OCI-LY7 (cell line): ENCODE results near the gene SLC30A3. TPM values are rescaled to one million over a fixed set of nuclear protein-coding genes. Genes with fewer than 3 reads are reported as not detected.
"Not testable (repeated sequence)": the region's sequence is repeated elsewhere in the genome, so short reads cannot be mapped to it uniquely, and the experiment has no call there.

Experiments used
- BruUV-seq: library from RNA; stranded (reverse); fragments of 400-500 nt; replicated peaks from 2 replicates; lab custom pipeline; 2021; lab: Mats Ljungman, UMichigan
- CTCF ChIA-PET: fragments of 300-600 bp; sonication (Branson Sonifier 250); formaldehyde crosslinking; loops from one replicate; lab custom pipeline; 2022; ENCODE audit warnings: antibody characterized with exemption; ENCODE audit not compliant: unreplicated experiment; lab: Charles Lee
- POLR2A ChIA-PET: fragments of 300-600 bp; sonication (Branson Sonifier 250); formaldehyde crosslinking; loops from one replicate; lab custom pipeline; 2022; ENCODE audit warnings: antibody characterized with exemption; lab: Charles Lee
- DNase-seq: peaks from one replicate; pipeline ENCODE4 v3.0.0-alpha.2; 2015; ENCODE audit warnings: low spot score
- H2AFZ ChIP-seq: fragments of 200-600 bp; sonication (generic), shearing (Covaris generic); 2 replicates; pipeline ENCODE4 v1.6.1; 2014; ENCODE audit warnings: mild to moderate bottlenecking, antibody characterized with exemption, low read length, moderate library complexity
- H3K27ac ChIP-seq: fragments of 200-600 bp; sonication (generic); 2 replicates; pipeline ENCODE4 v1.5.1; 2014; ENCODE audit warnings: mixed run types, low read depth, mild to moderate bottlenecking, moderate library complexity, low read length, inconsistent platforms; ENCODE audit not compliant: poor library complexity, severe bottlenecking
- H3K36me3 ChIP-seq: fragments of 200-600 bp; sonication (generic); 2 replicates; pipeline ENCODE4 v1.6.1; 2014; ENCODE audit warnings: mild to moderate bottlenecking, antibody characterized with exemption, low read length, moderate library complexity, mixed read lengths; ENCODE audit not compliant: insufficient read depth
- H3K4me1 ChIP-seq: fragments of 200-600 bp; sonication (generic); 2 replicates; pipeline ENCODE4 v1.5.1; 2014; ENCODE audit warnings: mild to moderate bottlenecking, low read length; ENCODE audit not compliant: insufficient read depth, poor library complexity, severe bottlenecking
- H3K4me2 ChIP-seq: fragments of 200-600 bp; sonication (generic); 2 replicates; pipeline ENCODE4 v1.6.1; 2014; ENCODE audit warnings: mild to moderate bottlenecking, low read length
- H3K4me3 ChIP-seq: fragments of 200-600 bp; sonication (generic); 2 replicates; pipeline ENCODE4 v1.5.1; 2014; ENCODE audit warnings: mild to moderate bottlenecking, low read depth, low read length; ENCODE audit not compliant: poor library complexity, severe bottlenecking
- H3K79me2 ChIP-seq: fragments of 200-600 bp; sonication (generic); 2 replicates; pipeline ENCODE4 v1.6.1; 2016; ENCODE audit warnings: low read depth, mild to moderate bottlenecking, low read length, moderate library complexity, mixed read lengths; ENCODE audit not compliant: insufficient read depth
- H3K9me2 ChIP-seq: fragments of 200-600 bp; sonication (generic); 2 replicates; pipeline ENCODE4 v1.6.1; 2016; ENCODE audit warnings: mild to moderate bottlenecking, low read length, mixed read lengths; ENCODE audit not compliant: insufficient read depth
- H3K9me3 ChIP-seq: fragments of 200-600 bp; sonication (generic); 2 replicates; pipeline ENCODE4 v1.6.1; 2014; ENCODE audit warnings: mild to moderate bottlenecking, mixed run types, low read length, mixed read lengths
- H4K20me1 ChIP-seq: fragments of 200-600 bp; sonication (generic); 2 replicates; pipeline ENCODE4 v1.6.1; 2014; ENCODE audit warnings: mild to moderate bottlenecking, antibody characterized with exemption, low read length, moderate library complexity, mixed read lengths; ENCODE audit not compliant: insufficient read depth
- EZH2phosphoT487 ChIP-seq: fragments of 200-600 bp; sonication (generic); IDR thresholded peaks from 2 replicates; pipeline ENCODE4 v1.6.1; 2018; ENCODE audit warnings: low read depth, borderline replicate concordance, mild to moderate bottlenecking, mixed run types, antibody characterized with exemption, low read length, moderate library complexity, mixed read lengths
- intact Hi-C: fragments of 100-400 bp; cut with micrococcal nuclease; formaldehyde crosslinking; loops from one replicate; pipeline ENCODE4 v1.10.0; 2022; ENCODE audit not compliant: unreplicated experiment
- total RNA-seq, 2 experiments: library from RNA; depleted of rRNA in 1 of 2; stranded (reverse); fragments of >200 nt in 1 of 2; shearing (Covaris generic) in 1 of 2; gene quantifications; 2 replicates each; pipeline ENCODE4 v1.2.3, GENCODE V29; 2014 to 2022
- TF ChIP-seq, protein P1 (sequence below): fragments of 200-600 bp; sonication (generic); conservative IDR thresholded peaks from 2 replicates; pipeline ENCODE4 v1.5.1; 2014; ENCODE audit warnings: mild to moderate bottlenecking, antibody characterized with exemption, low read length, moderate library complexity, mixed read lengths

The SLC30A3 gene
- total RNA-seq, 2 experiments from 2014 or later: 23.3 to 71.6 TPM

DNA sequence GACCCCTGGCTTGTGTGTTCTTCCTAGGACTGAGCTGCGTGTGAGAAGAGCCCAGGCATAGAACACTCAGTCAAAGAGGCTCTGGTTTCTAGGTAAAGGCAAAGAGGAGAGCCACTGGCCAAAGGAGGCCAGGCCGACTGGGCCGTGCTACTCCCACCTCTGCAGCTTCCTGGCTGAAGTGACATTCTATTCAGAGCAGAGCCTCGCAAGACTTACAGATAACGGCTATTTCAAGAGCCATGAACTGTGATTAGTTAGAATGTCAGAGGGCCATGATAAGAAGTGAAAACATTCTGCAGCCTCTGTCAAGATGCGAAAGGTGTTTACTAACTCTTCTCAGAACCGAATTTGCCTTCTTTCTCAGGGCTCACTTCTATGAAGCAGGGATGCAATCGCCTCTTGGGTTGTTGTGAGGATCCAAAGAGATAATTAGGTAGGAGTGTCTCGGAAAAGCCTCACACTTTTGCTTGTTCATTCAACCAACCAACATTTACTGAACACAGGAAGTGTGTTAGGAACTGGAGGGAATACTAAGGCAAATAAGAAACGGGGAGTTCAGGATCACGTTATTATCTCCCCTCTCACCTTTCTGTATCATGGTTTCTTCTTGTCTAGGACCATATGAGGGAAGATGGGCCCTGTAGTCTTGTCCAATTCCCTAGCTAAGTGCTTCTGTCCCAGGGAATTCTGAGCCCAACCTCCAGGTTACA is 8.9 kb upstream of the SLC30A3 start:
- peaks cover 39% of the 10 kb centered on the region for H3K4me1 ChIP-seq
- peak overlapping the region; percentile 33; the same call in 1 of the 2 replicates for H2AFZ ChIP-seq
- H3K4me2 ChIP-seq: no peak overlapping the region; the same call in 1 of the 2 replicates
- no peaks in the 10 kb centered on the region for H3K9me3 ChIP-seq
- H3K9me2 ChIP-seq: no peaks in the 10 kb centered on the region
- TF ChIP-seq, protein P1, sequence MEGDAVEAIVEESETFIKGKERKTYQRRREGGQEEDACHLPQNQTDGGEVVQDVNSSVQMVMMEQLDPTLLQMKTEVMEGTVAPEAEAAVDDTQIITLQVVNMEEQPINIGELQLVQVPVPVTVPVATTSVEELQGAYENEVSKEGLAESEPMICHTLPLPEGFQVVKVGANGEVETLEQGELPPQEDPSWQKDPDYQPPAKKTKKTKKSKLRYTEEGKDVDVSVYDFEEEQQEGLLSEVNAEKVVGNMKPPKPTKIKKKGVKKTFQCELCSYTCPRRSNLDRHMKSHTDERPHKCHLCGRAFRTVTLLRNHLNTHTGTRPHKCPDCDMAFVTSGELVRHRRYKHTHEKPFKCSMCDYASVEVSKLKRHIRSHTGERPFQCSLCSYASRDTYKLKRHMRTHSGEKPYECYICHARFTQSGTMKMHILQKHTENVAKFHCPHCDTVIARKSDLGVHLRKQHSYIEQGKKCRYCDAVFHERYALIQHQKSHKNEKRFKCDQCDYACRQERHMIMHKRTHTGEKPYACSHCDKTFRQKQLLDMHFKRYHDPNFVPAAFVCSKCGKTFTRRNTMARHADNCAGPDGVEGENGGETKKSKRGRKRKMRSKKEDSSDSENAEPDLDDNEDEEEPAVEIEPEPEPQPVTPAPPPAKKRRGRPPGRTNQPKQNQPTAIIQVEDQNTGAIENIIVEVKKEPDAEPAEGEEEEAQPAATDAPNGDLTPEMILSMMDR: no peak
- no peak for TF ChIP-seq EZH2phosphoT487
- POLR2A ChIA-PET: interaction anchor here (0.6 to 1.9 kb wide), 8 partner anchors 8 to 75 kb away, joined by 3 to 9 read pairs (median 4); partner anchors contain the start of gene TRIM54
- H3K79me2 ChIP-seq: no peaks in the 10 kb centered on the region
- no peaks in the 10 kb centered on the region for H4K20me1 ChIP-seq
- H3K27ac ChIP-seq: no peak overlapping the region
- BruUV-seq: no TSS peak
- intact Hi-C loops: no loop called here
- no peak overlapping the region for H3K4me3 ChIP-seq
- CTCF ChIA-PET: no interaction called here
- no peaks in the 10 kb centered on the region for H3K36me3 ChIP-seq
- no peak for DNase-seq

DNA sequence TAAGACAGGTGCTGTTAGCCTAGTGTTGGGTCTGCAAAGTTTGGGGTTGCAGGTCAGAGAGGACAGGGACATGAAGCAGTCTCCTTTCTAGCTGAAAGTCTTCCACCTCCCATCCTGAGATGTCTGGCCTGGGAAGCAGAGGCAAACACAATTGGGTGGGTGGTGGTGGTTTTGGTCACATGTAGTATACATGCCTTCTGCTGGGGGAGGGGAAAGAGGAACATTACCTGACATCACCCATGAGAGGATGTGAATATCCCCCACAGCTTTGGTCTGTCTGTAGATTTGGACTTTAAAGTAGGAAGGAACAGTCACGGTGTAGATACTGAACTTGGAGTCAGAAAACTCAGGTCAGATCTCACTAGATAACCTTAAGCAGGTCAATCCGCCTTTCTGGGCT is 7.8 kb upstream of the SLC30A3 start:
- no TSS peak for BruUV-seq
- no peaks in the 10 kb centered on the region for H4K20me1 ChIP-seq
- no peak for TF ChIP-seq EZH2phosphoT487
- TF ChIP-seq, protein P1: no peak
- H2AFZ ChIP-seq: peak overlapping the region; percentile 33; the same call in 1 of the 2 replicates
- ChIA-PET CTCF (no interaction called here), POLR2A (interaction anchor here (0.7 to 1.9 kb wide), 4 partner anchors 9 to 22 kb away, joined by 3 to 10 read pairs (median 6); no protein-coding TSS in a partner anchor)
- no peaks in the 10 kb centered on the region for H3K9me2 ChIP-seq
- peaks cover 42% of the 10 kb centered on the region for H3K4me1 ChIP-seq
- no peaks in the 10 kb centered on the region for H3K9me3 ChIP-seq
- peak; percentile 43 for DNase-seq
- no peak overlapping the region for H3K4me3 ChIP-seq
- H3K4me2 ChIP-seq: peak overlapping the region; percentile 14
- intact Hi-C loops: no loop called here
- no peaks in the 10 kb centered on the region for H3K36me3 ChIP-seq
- H3K27ac ChIP-seq: no peak overlapping the region
- no peaks in the 10 kb centered on the region for H3K79me2 ChIP-seq

DNA sequence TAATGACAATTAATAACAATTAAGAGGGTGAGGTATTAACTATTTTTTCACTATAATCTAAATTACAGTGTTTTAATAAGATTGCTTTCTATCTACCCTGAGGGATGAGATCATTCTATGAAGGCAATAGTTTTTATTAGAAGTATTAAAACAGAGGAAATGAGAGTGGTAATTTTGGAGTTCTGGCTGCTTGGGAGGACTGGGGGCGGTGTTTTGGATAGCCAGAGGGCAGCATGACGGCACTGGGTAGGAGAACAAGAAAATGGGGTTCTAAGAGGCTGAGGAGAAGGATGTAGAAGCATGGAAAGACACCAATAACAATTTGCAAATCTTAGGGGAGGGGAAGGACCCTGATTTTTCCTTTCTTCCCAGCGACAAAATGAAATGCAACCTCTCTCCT is 7.3 kb upstream of the SLC30A3 start:
- no peak overlapping the region for H3K4me3 ChIP-seq
- ChIA-PET POLR2A (interaction anchor here (1.0 to 1.3 kb wide), 2 partner anchors 9 to 17 kb away, joined by 4 to 10 read pairs; no protein-coding TSS in a partner anchor), CTCF (no interaction called here)
- no peaks in the 10 kb centered on the region for H3K9me3 ChIP-seq
- H3K36me3 ChIP-seq: no peaks in the 10 kb centered on the region
- no peaks in the 10 kb centered on the region for H3K9me2 ChIP-seq
- no peak for DNase-seq
- BruUV-seq: no TSS peak
- H3K4me1 ChIP-seq: peaks cover 47% of the 10 kb centered on the region
- H2AFZ ChIP-seq: 0 out of 2 replicates have a peak overlapping the region, but pooled peaks have one; percentile 33
- intact Hi-C loops: no loop called here
- H4K20me1 ChIP-seq: no peaks in the 10 kb centered on the region
- H3K79me2 ChIP-seq: no peaks in the 10 kb centered on the region
- no peak overlapping the region for H3K4me2 ChIP-seq
- no peak overlapping the region for H3K27ac ChIP-seq
- TF ChIP-seq, protein P1: no peak
- no peak for TF ChIP-seq EZH2phosphoT487

DNA sequence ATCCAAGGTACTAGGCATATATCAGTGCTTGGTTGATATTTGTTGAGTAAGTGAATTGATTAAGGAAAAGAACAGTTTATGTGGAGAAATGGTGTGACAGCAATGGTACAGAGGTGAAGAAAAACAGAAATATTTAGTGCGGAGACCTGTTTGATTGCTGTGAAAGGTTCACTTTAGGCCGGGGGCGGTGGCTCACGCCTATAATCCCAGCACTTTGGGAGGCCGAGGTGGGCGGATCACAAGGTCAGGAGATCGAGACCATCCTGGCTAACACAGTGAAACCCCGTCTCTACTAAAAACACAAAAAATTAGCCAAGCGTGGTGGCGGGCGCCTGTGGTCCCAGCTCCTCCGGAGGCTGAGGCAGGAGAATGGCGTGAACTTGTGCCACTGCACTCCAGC is 5.4 kb upstream of the SLC30A3 start:
- DNase-seq, BruUV-seq, CTCF ChIA-PET, H3K9me3 ChIP-seq, H4K20me1 ChIP-seq, H3K4me2 ChIP-seq, H3K36me3 ChIP-seq, H3K9me2 ChIP-seq, intact Hi-C loops, H2AFZ ChIP-seq, H3K4me3 ChIP-seq, POLR2A ChIA-PET, H3K79me2 ChIP-seq, H3K27ac ChIP-seq: not testable (repeated sequence)
- H3K4me1 ChIP-seq: peaks cover 65% of the 10 kb centered on the region
